ENCODE data around the gene ALKBH6. TPM values are rescaled to one million over a fixed set of nuclear protein-coding genes. Genes with fewer than 3 reads are reported as not detected.
A peak's percentile ranks its signal among the peaks of the same experiment; 100 is the strongest.

The ALKBH6 gene
- total RNA-seq, 2 experiments from 2014 or later, result 28.7 to 29.0 TPM

GRCh38 chr19:36013280-36014011 is 567 bp downstream of the ALKBH6 start:
- Histone ChIP-seq H3K4me1 (ENCODE audit: insufficient read depth, low read length, poor library complexity, severe bottlenecking) (peaks cover 6% of the 10 kb centered on the region), H3K4me3 (ENCODE audit: low read depth, low read length, poor library complexity, severe bottlenecking) (peak overlapping the region; percentile 84), H3K4me2 (ENCODE audit: low read length) (peak overlapping the region; percentile 77), H3K9me2 (ENCODE audit: insufficient read depth, low read length) (no peaks in the 10 kb centered on the region), H3K36me3 (ENCODE audit: insufficient read depth, low read length) (no peaks in the 10 kb centered on the region), H3K27ac (ENCODE audit: low read depth, low read length, poor library complexity, severe bottlenecking) (no peak overlapping the region), H2AFZ (ENCODE audit: low read length) (peak overlapping the region; percentile 74), H3K79me2 (ENCODE audit: insufficient read depth, low read depth, low read length) (peaks cover 7% of the 10 kb centered on the region; the same call in 1 of the 2 replicates), H3K9me3 (ENCODE audit: low read length) (no peaks in the 10 kb centered on the region), H4K20me1 (ENCODE audit: insufficient read depth, low read length) (no peaks in the 10 kb centered on the region)
- BruUV-seq (replicated peaks), result no TSS peak
- TF ChIP-seq CTCF (conservative IDR thresholded peaks at IDR 0.05; ENCODE audit: low read length), result no peak
- no peak for TF ChIP-seq EZH2phosphoT487 (IDR thresholded peaks at IDR 0.05; ENCODE audit: borderline replicate concordance, low read depth, low read length)
- ChIA-PET POLR2A (interaction anchor here (0.8 to 1.0 kb wide), 3 partner anchors 18 to 268 kb away, joined by 3 to 8 read pairs (median 4); partner anchors contain the start of gene PSENEN), CTCF (ENCODE audit: unreplicated experiment) (no interaction called here)
- intact Hi-C loops (cut with micrococcal nuclease; ENCODE audit: unreplicated experiment), result no loop called here
- no peak for DNase-seq (ENCODE audit: low spot score)

DNA sequence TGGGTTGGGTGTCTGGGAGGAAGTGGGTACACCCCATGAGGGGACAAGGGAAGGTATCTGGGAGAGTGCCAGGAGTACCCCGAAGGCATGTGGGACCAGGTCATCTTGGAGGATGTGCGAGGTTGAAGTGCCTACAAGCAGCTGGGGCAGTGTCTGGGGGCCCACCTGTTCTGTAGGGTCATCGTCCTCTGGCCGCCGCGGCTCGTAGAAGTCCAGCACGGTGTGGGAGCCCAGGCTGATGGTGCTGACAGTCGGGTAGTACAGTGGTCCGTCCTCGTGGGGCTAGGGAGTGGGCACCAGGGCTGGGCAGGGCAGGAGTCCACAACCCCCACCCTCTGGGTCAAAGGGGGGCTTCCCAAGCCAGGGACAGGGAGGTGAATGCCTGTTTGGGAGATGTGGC is 3.6 kb downstream of the ALKBH6 start:
- Histone ChIP-seq H3K27ac (ENCODE audit: low read depth, low read length, poor library complexity, severe bottlenecking) (no peak overlapping the region), H3K79me2 (ENCODE audit: insufficient read depth, low read depth, low read length) (peaks cover 7% of the 10 kb centered on the region; the same call in 1 of the 2 replicates), H3K9me3 (ENCODE audit: low read length) (no peaks in the 10 kb centered on the region), H2AFZ (ENCODE audit: low read length) (no peak overlapping the region), H3K4me2 (ENCODE audit: low read length) (no peak overlapping the region), H3K4me3 (ENCODE audit: low read depth, low read length, poor library complexity, severe bottlenecking) (no peak overlapping the region), H4K20me1 (ENCODE audit: insufficient read depth, low read length) (no peaks in the 10 kb centered on the region), H3K4me1 (ENCODE audit: insufficient read depth, low read length, poor library complexity, severe bottlenecking) (peaks cover 6% of the 10 kb centered on the region), H3K36me3 (ENCODE audit: insufficient read depth, low read length) (no peaks in the 10 kb centered on the region), H3K9me2 (ENCODE audit: insufficient read depth, low read length) (no peaks in the 10 kb centered on the region)
- no peak for DNase-seq (ENCODE audit: low spot score)
- intact Hi-C loops (cut with micrococcal nuclease; ENCODE audit: unreplicated experiment), result no loop called here
- BruUV-seq (replicated peaks), result no TSS peak
- no peak for TF ChIP-seq EZH2phosphoT487 (IDR thresholded peaks at IDR 0.05; ENCODE audit: borderline replicate concordance, low read depth, low read length)
- TF ChIP-seq CTCF (conservative IDR thresholded peaks at IDR 0.05; ENCODE audit: low read length), result no peak
- CTCF ChIA-PET (ENCODE audit: unreplicated experiment), result no interaction called here
- POLR2A ChIA-PET, result no interaction called here
